HEK293 (cell line): ENCODE data around the gene LARP1B.

Source experiments
- CTCF ChIA-PET: fragments of 350-600 bp; formaldehyde crosslinking; extraction: SDS; loops from one replicate; lab custom pipeline; 2021; ENCODE audit warnings: antibody characterized with exemption; lab: Yijun Ruan, JAX
- POLR2A ChIA-PET: fragments of 300-600 bp; formaldehyde crosslinking; extraction: SDS; loops from one replicate; lab custom pipeline; 2020; ENCODE audit warnings: antibody characterized with exemption, inconsistent platforms; lab: Yijun Ruan, JAX
- H3K27ac ChIP-seq: fragments of 200-500 bp; sonication (Bioruptor generic); 2 replicates; pipeline ENCODE4 v1.5.1; 2014; ENCODE audit warnings: low read depth, low read length, control low read depth, inconsistent platforms; ENCODE audit errors: extremely low read depth
- H3K36me3 ChIP-seq, 2 experiments: fragments of 200-500 bp in 1 of 2; sonication (Bioruptor generic) in 1 of 2; 1 replicate in 1 of 2; 2 replicates in 1 of 2; pipeline ENCODE4 v1.5.1; 2014 to 2017; ENCODE audit warnings: inconsistent platforms in 2 of 2, low read length in 2 of 2; ENCODE audit not compliant: control insufficient read depth in 2 of 2, insufficient read depth in 1 of 2
- H3K4me1 ChIP-seq: fragments of 200-500 bp; sonication (Bioruptor generic); 2 replicates; pipeline ENCODE4 v1.5.1; 2014; ENCODE audit warnings: mild to moderate bottlenecking, low read length, inconsistent platforms; ENCODE audit not compliant: control insufficient read depth, insufficient read depth
- H3K4me3 ChIP-seq: 2 replicates; pipeline ENCODE4 v1.5.1; 2011; ENCODE audit warnings: low read depth, mild to moderate bottlenecking, control low read depth, low read length, moderate library complexity
- H3K9me3 ChIP-seq: fragments of 200-500 bp; sonication (Bioruptor generic); 2 replicates; pipeline ENCODE4 v1.5.1; 2014; ENCODE audit warnings: low read depth, low read length, inconsistent platforms; ENCODE audit not compliant: control insufficient read depth, insufficient read depth
- AEBP2 ChIP-seq: fragments of 450-650 bp; formaldehyde crosslinking; IDR thresholded peaks from 2 replicates; pipeline ENCODE4 v1.5.1; 2016; ENCODE audit warnings: missing biosample characterization, missing genetic modification characterization, borderline replicate concordance
- GFI1B ChIP-seq: fragments of 450-650 bp; formaldehyde crosslinking; IDR thresholded peaks from 2 replicates; pipeline ENCODE4 v1.5.1; 2016; ENCODE audit warnings: missing biosample characterization, missing genetic modification characterization
- GLIS1 ChIP-seq: fragments of 450-650 bp; formaldehyde crosslinking; IDR thresholded peaks from 2 replicates; pipeline ENCODE4 v1.5.1; 2016; ENCODE audit warnings: missing biosample characterization, missing genetic modification characterization
- GLIS2 ChIP-seq: fragments of 450-650 bp; formaldehyde crosslinking; IDR thresholded peaks from 2 replicates; pipeline ENCODE4 v1.5.1; 2016; ENCODE audit warnings: missing biosample characterization, missing genetic modification characterization
- IKZF3 ChIP-seq: fragments of 450-650 bp; IDR thresholded peaks from 2 replicates; pipeline ENCODE4 v1.5.0; 2018; ENCODE audit warnings: missing biosample characterization, mild to moderate bottlenecking, missing genetic modification characterization, moderate library complexity
- KLF7 ChIP-seq: fragments of 450-650 bp; formaldehyde crosslinking; IDR thresholded peaks from 2 replicates; pipeline ENCODE4 v1.5.1; 2016; ENCODE audit warnings: missing biosample characterization, missing genetic modification characterization, borderline replicate concordance
- TRIM28 ChIP-seq: IDR thresholded peaks from 2 replicates; pipeline ENCODE4 v1.6.1; 2011; ENCODE audit warnings: low read length, control low read depth, borderline replicate concordance
- YY2 ChIP-seq: fragments of 450-650 bp; formaldehyde crosslinking; IDR thresholded peaks from 2 replicates; pipeline ENCODE4 v1.5.1; 2016; ENCODE audit warnings: missing biosample characterization, missing genetic modification characterization
- ZBTB11 ChIP-seq: fragments of 450-650 bp; formaldehyde crosslinking; conservative IDR thresholded peaks from 2 replicates; pipeline ENCODE4 v1.5.1; 2016; ENCODE audit warnings: low read depth, missing biosample characterization, missing genetic modification characterization
- ZBTB20 ChIP-seq: fragments of 450-650 bp; formaldehyde crosslinking; IDR thresholded peaks from 2 replicates; pipeline ENCODE4 v1.5.1; 2016; ENCODE audit warnings: missing biosample characterization, missing genetic modification characterization
- ZBTB8A ChIP-seq: fragments of 450-650 bp; formaldehyde crosslinking; IDR thresholded peaks from 2 replicates; pipeline ENCODE4 v1.5.1; 2016; ENCODE audit warnings: missing biosample characterization, missing genetic modification characterization
- ZFP41 ChIP-seq: fragments of 450-650 bp; formaldehyde crosslinking; IDR thresholded peaks from 2 replicates; pipeline ENCODE4 v1.5.1; 2016; ENCODE audit warnings: missing biosample characterization, missing genetic modification characterization, borderline replicate concordance
- ZNF140 ChIP-seq: fragments of 450-650 bp; formaldehyde crosslinking; IDR thresholded peaks from 2 replicates; pipeline ENCODE4 v1.5.1; 2016; ENCODE audit warnings: missing biosample characterization, missing genetic modification characterization
- ZNF19 ChIP-seq: fragments of 450-650 bp; formaldehyde crosslinking; IDR thresholded peaks from 2 replicates; pipeline ENCODE4; 2016; ENCODE audit warnings: missing biosample characterization, missing genetic modification characterization, low read depth
- ZNF202 ChIP-seq: fragments of 450-650 bp; formaldehyde crosslinking; IDR thresholded peaks from 2 replicates; pipeline ENCODE4 v1.5.1; 2016; ENCODE audit warnings: missing biosample characterization, missing genetic modification characterization, borderline replicate concordance
- ZNF211 ChIP-seq: fragments of 450-650 bp; formaldehyde crosslinking; IDR thresholded peaks from 2 replicates; pipeline ENCODE4 v1.5.1; 2016; ENCODE audit warnings: low read depth, missing biosample characterization, missing genetic modification characterization
- ZNF311 ChIP-seq: fragments of 450-650 bp; formaldehyde crosslinking; IDR thresholded peaks from 2 replicates; pipeline ENCODE4 v1.5.1; 2017; ENCODE audit warnings: missing biosample characterization, missing genetic modification characterization, borderline replicate concordance
- ZNF37A ChIP-seq: fragments of 450-650 bp; IDR thresholded peaks from 2 replicates; pipeline ENCODE4 v1.5.1; 2018; ENCODE audit warnings: missing biosample characterization, missing genetic modification characterization
- ZNF391 ChIP-seq: fragments of 450-650 bp; formaldehyde crosslinking; IDR thresholded peaks from 2 replicates; pipeline ENCODE4 v1.5.1; 2016; ENCODE audit warnings: low read depth, missing biosample characterization, missing genetic modification characterization, borderline replicate concordance
- ZNF624 ChIP-seq: fragments of 450-650 bp; formaldehyde crosslinking; IDR thresholded peaks from 2 replicates; pipeline ENCODE4 v1.5.1; 2017; ENCODE audit warnings: missing biosample characterization, missing genetic modification characterization
- ZNF747 ChIP-seq: fragments of 450-650 bp; formaldehyde crosslinking; IDR thresholded peaks from 2 replicates; pipeline ENCODE4 v1.5.1; 2016; ENCODE audit warnings: missing biosample characterization, missing genetic modification characterization
- ZNF843 ChIP-seq: fragments of 450-650 bp; formaldehyde crosslinking; IDR thresholded peaks from 2 replicates; pipeline ENCODE4 v1.5.1; 2016; ENCODE audit warnings: missing biosample characterization, missing genetic modification characterization
- ZSCAN30 ChIP-seq: fragments of 450-650 bp; IDR thresholded peaks from 2 replicates; pipeline ENCODE4 v1.5.1; 2018; ENCODE audit warnings: missing biosample characterization, mild to moderate bottlenecking, missing genetic modification characterization, moderate library complexity
- ZSCAN4 ChIP-seq: fragments of 450-650 bp; formaldehyde crosslinking; IDR thresholded peaks from 2 replicates; pipeline ENCODE4 v1.5.1; 2017; ENCODE audit warnings: missing biosample characterization, missing genetic modification characterization
- ZXDB ChIP-seq: fragments of 450-650 bp; formaldehyde crosslinking; IDR thresholded peaks from 2 replicates; pipeline ENCODE4 v1.5.1; 2016; ENCODE audit warnings: missing biosample characterization, missing genetic modification characterization
- TF ChIP-seq, protein P1 (sequence below): fragments of 450-650 bp; formaldehyde crosslinking; IDR thresholded peaks from 2 replicates; pipeline ENCODE4 v1.5.1; 2016; ENCODE audit warnings: missing biosample characterization, missing genetic modification characterization
- TF ChIP-seq, protein P2 (sequence below): sonication (generic); formaldehyde crosslinking; IDR thresholded peaks from 2 replicates; pipeline ENCODE4 v1.8.1; 2022; ENCODE audit warnings: mild to moderate bottlenecking, moderate library complexity, missing genetic modification reagents
- TF ChIP-seq, protein P3 (sequence below): fragments of 450-650 bp; formaldehyde crosslinking; IDR thresholded peaks from 2 replicates; pipeline ENCODE4 v1.5.1; 2016; ENCODE audit warnings: missing biosample characterization, missing genetic modification characterization

LARP1B gene

GRCh38 chr4:128168701-128169100, 107.6 kb downstream of the LARP1B start:
- Histone ChIP-seq H3K36me3 (no peaks in the 10 kb centered on the region), H3K27ac (no peak overlapping the region), H3K4me3 (no peak overlapping the region), H3K4me1 (no peaks in the 10 kb centered on the region), H3K9me3 (no peaks in the 10 kb centered on the region)
- no peak for TF ChIP-seq YY2
- TF ChIP-seq ZNF37A (tag by site-specific recombination), result no peak
- TF ChIP-seq, protein P1, sequence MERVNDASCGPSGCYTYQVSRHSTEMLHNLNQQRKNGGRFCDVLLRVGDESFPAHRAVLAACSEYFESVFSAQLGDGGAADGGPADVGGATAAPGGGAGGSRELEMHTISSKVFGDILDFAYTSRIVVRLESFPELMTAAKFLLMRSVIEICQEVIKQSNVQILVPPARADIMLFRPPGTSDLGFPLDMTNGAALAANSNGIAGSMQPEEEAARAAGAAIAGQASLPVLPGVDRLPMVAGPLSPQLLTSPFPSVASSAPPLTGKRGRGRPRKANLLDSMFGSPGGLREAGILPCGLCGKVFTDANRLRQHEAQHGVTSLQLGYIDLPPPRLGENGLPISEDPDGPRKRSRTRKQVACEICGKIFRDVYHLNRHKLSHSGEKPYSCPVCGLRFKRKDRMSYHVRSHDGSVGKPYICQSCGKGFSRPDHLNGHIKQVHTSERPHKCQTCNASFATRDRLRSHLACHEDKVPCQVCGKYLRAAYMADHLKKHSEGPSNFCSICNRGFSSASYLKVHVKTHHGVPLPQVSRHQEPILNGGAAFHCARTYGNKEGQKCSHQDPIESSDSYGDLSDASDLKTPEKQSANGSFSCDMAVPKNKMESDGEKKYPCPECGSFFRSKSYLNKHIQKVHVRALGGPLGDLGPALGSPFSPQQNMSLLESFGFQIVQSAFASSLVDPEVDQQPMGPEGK (tag by site-specific recombination), result no peak
- TF ChIP-seq ZFP41, result no peak
- TF ChIP-seq IKZF3, result no peak
- no peak for TF ChIP-seq KLF7 (tag by site-specific recombination)
- no peak for TF ChIP-seq ZNF211 (tag by site-specific recombination)
- no peak for TF ChIP-seq AEBP2
- TF ChIP-seq, protein P2, sequence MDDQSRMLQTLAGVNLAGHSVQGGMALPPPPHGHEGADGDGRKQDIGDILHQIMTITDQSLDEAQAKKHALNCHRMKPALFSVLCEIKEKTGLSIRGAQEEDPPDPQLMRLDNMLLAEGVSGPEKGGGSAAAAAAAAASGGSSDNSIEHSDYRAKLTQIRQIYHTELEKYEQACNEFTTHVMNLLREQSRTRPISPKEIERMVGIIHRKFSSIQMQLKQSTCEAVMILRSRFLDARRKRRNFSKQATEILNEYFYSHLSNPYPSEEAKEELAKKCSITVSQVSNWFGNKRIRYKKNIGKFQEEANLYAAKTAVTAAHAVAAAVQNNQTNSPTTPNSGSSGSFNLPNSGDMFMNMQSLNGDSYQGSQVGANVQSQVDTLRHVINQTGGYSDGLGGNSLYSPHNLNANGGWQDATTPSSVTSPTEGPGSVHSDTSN (CRISPR knock-in tag), result no peak
- TF ChIP-seq GFI1B, result no peak
- TF ChIP-seq ZBTB20 (tag by site-specific recombination), result no peak
- TF ChIP-seq ZNF843 (tag by site-specific recombination), result no peak
- no peak for TF ChIP-seq ZNF19 (tag by site-specific recombination)
- TF ChIP-seq ZNF311 (tag by site-specific recombination), result no peak
- no peak for TF ChIP-seq ZNF747
- CTCF ChIA-PET, result no interaction called here
- POLR2A ChIA-PET, result no interaction called here

DNA sequence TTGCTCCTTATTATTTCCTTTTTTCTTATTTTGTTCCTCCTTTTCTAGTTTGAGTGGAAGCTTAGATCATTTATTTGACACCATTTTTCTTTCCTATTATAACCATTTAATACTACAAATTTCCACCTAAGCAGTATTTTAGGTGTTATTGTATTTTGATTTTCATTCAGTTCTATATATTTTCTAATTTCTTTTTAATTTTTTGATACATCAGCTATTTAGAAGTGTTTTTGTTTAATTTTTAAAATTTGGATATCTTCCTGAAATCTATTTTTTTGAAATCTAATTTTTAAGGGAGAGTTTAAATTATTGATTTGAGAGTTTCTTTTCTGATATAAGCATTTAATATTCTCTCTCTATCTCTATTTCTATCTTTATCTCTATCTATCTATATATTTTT, 108.1 kb downstream of the LARP1B start:
- Histone ChIP-seq H3K27ac (no peak overlapping the region), H3K9me3 (no peaks in the 10 kb centered on the region), H3K4me1 (no peaks in the 10 kb centered on the region), H3K36me3 (no peaks in the 10 kb centered on the region), H3K4me3 (no peak overlapping the region)
- ChIA-PET CTCF (no interaction called here), POLR2A (no interaction called here)
- TF ChIP-seq TRIM28, result no peak
- no peak for TF ChIP-seq ZNF624 (tag by site-specific recombination)
- TF ChIP-seq GLIS2 (tag by site-specific recombination), result no peak
- TF ChIP-seq ZNF202, result no peak
- TF ChIP-seq, protein P3, sequence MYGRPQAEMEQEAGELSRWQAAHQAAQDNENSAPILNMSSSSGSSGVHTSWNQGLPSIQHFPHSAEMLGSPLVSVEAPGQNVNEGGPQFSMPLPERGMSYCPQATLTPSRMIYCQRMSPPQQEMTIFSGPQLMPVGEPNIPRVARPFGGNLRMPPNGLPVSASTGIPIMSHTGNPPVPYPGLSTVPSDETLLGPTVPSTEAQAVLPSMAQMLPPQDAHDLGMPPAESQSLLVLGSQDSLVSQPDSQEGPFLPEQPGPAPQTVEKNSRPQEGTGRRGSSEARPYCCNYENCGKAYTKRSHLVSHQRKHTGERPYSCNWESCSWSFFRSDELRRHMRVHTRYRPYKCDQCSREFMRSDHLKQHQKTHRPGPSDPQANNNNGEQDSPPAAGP, result no peak
- no peak for TF ChIP-seq ZSCAN30 (tag by site-specific recombination)
- TF ChIP-seq ZBTB11 (tag by site-specific recombination), result no peak
- no peak for TF ChIP-seq ZXDB (tag by site-specific recombination)
- no peak for TF ChIP-seq ZBTB8A (tag by site-specific recombination)
- no peak for TF ChIP-seq ZNF140 (tag by site-specific recombination)
- TF ChIP-seq ZNF391 (tag by site-specific recombination), result no peak
- TF ChIP-seq ZSCAN4, result no peak
- TF ChIP-seq ZNF843 (tag by site-specific recombination), result no peak
- no peak for TF ChIP-seq GLIS1 (tag by site-specific recombination)
